GM19025 (cell line): ENCODE measurements around the gene BTBD9.

ENCODE experiments used
- ATAC-seq: cut with Tn5 transposase; IDR thresholded peaks from one replicate; pipeline ENCODE4 v1.9.1; 2021; ENCODE audit warnings: mild to moderate bottlenecking, low read depth, moderate library complexity; ENCODE audit not compliant: unreplicated experiment

BTBD9 gene

DNA sequence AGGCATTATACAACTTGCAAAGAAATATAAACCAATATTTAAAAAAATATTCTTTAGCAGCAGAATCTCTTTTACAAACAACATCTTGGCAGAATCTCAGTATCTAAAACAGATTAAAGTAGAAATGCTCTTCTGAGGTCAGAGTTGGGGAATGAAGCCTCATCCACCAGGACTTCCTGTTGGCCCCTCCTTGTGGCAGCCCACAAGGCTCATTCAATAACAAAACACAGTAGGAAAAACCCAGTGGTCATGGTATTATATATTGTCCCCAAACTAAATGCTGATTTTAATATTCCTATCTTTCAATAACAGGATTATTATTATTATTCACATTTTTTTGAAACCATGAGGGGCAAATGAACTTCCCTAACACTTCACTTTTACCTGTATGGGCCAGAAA lies 368.6 kb downstream of the BTBD9 start:
- ATAC-seq: no peak

GRCh38 chr6:38270367-38270766 lies 369.4 kb downstream of the BTBD9 start:
- ATAC-seq: no peak

GRCh38 chr6:38269461-38270172 lies 370.1 kb downstream of the BTBD9 start:
- ATAC-seq: no peak

- no peak for ATAC-seq
Observed at GRCh38 chr6:38268342-38268741, 371.4 kb downstream of the BTBD9 start.

DNA sequence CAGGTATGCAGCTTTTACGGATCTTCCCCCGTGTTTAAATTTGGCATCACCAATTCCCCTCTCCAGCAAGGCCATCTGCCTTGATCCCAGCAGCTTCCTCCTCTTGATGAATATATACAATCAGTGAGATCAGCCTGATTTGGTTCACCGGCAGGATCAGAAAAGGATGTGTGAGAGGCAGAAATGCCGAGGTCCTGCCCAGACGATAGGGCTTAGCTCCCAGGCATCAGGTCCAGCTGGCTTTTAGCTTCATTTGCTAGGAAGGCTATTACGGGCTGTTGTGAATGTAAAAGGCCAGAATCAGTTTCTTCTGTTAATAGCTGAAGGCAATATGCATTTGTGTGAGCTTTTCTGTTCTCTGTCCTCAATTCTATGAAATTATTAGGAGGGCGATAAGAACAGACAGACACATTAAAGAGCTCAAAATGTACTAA lies 372.8 kb downstream of the BTBD9 start:
- no peak for ATAC-seq

- ATAC-seq: no peak
Observed at GRCh38 chr6:38264605-38265004, 375.1 kb downstream of the BTBD9 start.

DNA sequence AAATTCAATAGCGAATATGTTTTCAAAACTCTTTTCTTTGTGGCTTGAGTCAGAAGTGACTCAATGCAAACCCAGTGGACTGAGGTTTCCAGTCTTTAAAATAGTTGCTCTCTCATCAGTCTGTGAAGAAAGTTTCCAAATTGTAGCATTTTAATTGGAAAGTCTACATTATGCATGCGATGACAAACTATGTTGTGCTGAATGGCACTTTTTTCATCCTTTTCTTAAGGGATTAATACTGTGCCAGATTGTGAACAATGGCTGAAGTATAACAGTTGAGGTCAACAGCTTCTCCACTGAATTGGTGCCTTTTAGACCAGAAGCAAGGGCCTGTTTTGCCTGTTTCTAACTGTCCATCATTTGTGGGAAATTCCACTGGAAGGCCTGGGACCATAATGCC lies 377.1 kb downstream of the BTBD9 start:
- no peak for ATAC-seq

DNA sequence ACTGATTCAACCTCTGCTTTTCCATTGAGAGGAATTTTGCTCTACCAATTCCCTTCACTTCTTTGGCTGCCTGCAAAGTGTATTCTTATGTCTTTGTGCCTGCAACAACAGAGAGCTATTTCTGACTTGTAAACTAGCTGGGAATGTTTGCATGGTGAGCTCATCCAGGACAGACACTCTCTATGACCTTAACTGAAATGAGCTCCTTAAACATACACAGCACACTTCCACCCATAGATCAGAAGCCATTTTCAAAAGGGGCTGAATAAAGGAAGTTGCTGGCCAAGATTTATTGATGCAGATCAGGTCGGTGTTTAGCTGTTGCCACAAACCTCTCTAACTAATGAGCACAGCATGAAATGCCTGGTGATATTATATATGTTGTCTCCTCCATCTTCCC lies 377.7 kb downstream of the BTBD9 start:
- no peak for ATAC-seq

- no peak for ATAC-seq
Observed at GRCh38 chr6:38261626-38262025, 378.1 kb downstream of the BTBD9 start.

DNA sequence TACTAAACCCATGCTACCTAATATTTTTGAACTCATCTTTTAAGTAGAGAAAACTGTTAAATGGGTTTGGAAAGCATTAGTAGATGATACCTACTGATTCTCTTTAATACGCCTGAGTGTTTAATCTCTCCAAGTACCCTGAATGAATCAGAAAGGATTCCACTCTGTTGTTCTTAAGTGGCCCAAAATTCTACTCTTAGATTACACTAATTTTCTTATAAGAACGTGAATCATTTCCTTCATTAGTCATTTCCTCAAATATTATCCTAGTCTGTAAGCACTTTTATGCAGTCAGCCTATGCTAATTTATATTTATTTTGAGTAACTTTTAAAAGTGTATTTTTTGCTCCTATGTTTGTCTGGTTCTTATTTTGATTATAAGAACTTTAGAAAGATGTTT lies 380.0 kb downstream of the BTBD9 start:
- ATAC-seq: no peak

DNA sequence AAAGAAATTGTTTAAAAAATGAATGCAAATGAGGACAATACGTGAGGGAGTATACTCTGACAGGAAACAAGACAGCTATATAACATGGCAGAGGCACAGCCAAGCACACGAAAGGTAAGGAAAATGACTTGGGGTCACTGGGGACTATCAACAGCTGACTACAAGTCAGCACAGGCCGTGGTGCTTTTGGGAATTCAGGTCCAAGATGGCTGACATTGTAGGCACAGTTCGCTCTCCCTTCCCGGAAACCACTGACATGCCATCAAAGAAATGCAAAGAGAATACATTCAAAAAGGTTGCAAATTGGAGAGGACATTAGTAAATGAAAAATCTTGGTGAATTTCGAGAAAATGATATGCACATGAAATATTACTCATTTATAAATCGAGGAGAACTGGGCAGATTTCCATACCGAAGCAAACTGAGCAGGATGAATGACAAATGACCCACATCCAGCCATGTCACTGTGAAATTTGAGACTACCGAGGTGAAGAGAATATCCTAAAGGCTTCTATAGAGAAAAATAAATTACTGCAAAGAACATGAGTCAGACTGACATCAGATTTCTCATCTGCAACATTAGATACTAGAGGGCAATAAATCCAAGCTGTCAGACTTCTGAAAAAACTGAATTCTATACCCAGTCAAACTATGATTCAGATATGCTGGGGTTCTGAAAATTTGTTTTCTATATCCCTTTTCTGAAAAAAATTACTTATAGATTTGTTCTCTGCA lies 391.1 kb downstream of the BTBD9 start:
- no peak for ATAC-seq

DNA sequence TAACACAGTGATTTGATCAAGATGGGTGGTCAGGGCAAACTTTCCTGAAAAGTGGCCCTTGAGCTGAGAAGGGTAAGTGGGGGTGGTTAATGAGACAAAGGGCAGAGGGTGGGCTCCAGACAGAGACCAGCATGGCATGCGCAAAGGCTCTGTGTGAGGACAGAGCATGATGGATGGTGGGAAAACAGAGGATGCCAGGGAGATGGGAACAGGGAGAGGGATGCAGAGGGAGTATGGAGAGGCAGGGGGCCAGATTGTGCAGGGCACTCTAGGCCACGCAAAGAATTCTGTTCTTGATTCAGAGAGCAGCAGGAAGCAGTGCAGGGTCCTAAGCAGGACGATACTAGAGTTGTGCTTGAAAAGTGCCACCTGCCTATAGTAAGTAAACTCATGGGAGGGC lies 394.4 kb downstream of the BTBD9 start:
- no peak for ATAC-seq

- ATAC-seq: no peak
Observed at GRCh38 chr6:38244869-38245268, 394.9 kb downstream of the BTBD9 start.

DNA sequence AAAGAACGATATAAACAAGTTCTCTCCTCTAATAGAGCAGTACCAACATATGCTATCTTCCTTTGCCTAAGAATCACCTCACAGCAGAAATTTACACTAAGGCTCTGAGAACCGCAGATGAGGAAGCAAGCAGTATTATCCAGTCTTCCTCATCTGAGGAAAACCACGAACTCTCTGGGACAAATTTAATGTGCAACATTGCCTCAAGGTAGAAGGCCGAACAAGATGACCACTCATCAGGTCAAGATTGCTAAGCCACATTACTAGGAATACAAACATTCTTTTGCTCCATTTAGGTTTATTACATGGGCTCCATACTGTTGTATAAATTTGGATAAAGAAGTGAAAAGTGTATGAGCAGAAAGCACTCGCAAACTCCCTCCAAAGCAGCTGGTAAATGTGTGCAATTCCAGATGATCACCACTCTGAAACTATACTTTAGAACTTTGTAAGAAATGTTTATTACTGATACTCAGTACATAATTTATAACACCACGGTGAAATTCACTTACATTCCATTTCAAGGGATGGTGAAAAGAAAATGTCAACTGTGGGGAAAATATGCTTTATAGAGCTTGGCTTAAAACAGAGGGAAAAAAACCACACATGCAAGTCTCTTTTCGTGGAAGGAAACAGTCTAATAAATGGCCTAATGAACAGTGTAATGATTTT lies 398.4 kb downstream of the BTBD9 start:
- ATAC-seq: no peak

- ATAC-seq: no peak
Observed at GRCh38 chr6:38239719-38240451, 399.8 kb downstream of the BTBD9 start.

DNA sequence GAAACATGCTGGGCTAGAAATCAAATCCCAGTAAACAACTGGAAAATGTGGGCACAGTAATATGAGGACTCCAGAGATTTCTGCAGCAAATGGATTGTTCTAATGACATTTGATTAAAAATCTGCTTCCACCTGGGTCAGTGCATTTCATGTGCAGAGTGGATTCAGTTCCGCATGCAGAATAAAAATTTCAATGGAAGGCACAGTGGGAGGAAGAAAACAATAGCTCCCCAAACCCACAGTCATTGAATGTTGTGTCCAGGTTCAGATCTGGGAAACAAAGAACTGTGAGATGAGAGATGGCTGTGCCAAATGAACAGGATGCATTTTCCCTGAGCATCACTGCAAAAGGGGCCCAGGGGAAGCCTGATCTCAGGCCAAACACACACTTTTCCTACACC lies 403.1 kb downstream of the BTBD9 start:
- ATAC-seq: no peak

DNA sequence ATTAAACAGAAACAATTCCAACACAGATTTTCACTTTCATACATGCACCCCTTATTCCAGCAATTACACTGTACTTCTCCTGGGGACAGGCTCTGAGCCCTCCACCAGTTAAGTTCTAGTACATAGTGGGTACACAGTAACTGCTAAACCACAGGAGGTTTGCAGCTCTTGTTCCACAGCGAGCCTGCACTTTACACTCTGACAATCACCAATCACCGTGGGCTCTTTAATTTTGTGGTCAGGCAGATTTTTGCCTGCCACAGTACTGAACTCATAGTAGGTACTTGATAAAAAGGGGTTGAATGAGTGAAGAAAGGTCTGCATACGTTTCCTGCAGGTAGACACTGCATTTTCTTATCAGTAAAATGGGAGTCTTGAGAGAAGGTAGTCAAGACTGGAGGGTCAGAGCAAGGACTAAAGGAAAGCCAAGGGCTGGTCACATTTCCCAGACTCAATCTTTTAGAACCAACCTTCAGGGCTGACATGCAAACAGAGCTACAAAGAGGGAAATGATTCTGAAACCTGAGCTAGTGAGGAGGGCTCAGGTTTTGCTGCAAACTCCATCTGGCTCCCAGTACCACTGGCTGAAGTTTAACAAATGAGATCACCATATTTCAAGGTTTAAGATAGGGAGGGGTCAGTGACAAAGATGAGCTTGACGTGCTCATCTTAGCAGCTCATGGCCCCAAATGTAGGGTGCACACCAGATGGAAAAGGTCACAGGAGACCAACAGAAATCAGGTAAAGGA lies 404.6 kb downstream of the BTBD9 start:
- peak; percentile 80 for ATAC-seq

- ATAC-seq: no peak
Observed at GRCh38 chr6:38234141-38234540, 405.6 kb downstream of the BTBD9 start.

DNA sequence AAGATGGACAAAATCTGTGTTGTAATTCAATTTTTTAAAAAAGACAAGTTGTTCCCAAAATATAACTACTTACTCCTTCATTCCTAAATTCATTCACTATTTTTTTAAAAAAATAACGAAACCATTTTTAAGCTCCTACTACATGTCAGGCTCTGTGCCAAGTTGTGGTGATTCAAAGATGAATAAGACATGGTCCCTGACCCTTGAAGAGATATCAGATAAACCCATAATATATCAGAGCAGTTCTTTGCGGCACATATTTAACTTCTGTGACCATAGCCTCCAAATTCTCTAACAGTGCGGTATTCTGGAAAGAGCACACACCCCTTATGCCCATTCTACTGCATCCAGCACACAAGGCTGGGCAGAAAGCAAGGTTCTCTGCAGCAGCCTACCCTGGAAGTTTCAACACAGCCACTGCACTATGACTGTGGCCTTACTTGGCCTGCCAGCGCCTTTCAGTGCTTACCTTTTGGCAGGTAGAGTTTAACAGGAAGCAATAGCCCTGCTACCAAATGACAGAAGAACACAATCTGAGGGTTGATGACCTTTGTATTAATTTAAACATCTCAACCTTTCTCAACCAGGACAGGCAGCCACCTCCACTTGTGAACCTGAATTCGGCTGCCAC lies 406.5 kb downstream of the BTBD9 start:
- ATAC-seq: no peak

GRCh38 chr6:38225766-38226165 lies 414.0 kb downstream of the BTBD9 start:
- no peak for ATAC-seq
